SK-N-MC (cell line): Measurements from ENCODE around the gene ANXA1.
A peak's percentile ranks its signal among the peaks of the same experiment; 100 is the strongest.

Experiments
- DNase-seq: peaks from one replicate; pipeline ENCODE4 v3.0.0-alpha.2; 2011; ENCODE audit warnings: low read depth, low spot score
- H3K27ac ChIP-seq: fragments of 200-600 bp; sonication (generic); 2 replicates; pipeline ENCODE4 v1.5.1; 2016; ENCODE audit warnings: mixed run types
- H3K36me3 ChIP-seq: fragments of 200-600 bp; sonication (generic); 2 replicates; pipeline ENCODE4 v1.6.1; 2017; ENCODE audit warnings: antibody characterized with exemption, low read length, mixed read lengths; ENCODE audit not compliant: insufficient read depth
- H3K4me3 ChIP-seq: fragments of 200-600 bp; sonication (generic); 2 replicates; pipeline ENCODE4 v1.5.1; 2016
- H3K9ac ChIP-seq: fragments of 200-600 bp; sonication (generic); 2 replicates; pipeline ENCODE4 v1.8.0; 2017; ENCODE audit warnings: mixed run types, mixed read lengths; ENCODE audit not compliant: insufficient read length
- H3K9me3 ChIP-seq: fragments of 200-600 bp; sonication (generic); 2 replicates; pipeline ENCODE4 v1.6.1; 2017; ENCODE audit warnings: low read depth, mild to moderate bottlenecking, antibody characterized with exemption, low read length, moderate library complexity, mixed read lengths
- EZH2 ChIP-seq: fragments of 200-600 bp; sonication (generic); IDR thresholded peaks from one replicate; pipeline ENCODE4 v1.6.1; 2017; ENCODE audit warnings: antibody characterized with exemption
- FOXP2 ChIP-seq: optimal IDR thresholded peaks from 2 replicates; pipeline ENCODE3; 2011; ENCODE audit warnings: mild to moderate bottlenecking, moderate library complexity; ENCODE audit not compliant: insufficient read depth; ENCODE audit errors: extremely low read length, control extremely low read depth
- POLR2AphosphoS5 ChIP-seq: IDR thresholded peaks from 2 replicates; pipeline ENCODE4 v1.6.1; 2012; ENCODE audit warnings: mild to moderate bottlenecking, low read depth, low read length, borderline replicate concordance

The ANXA1 gene

DNA sequence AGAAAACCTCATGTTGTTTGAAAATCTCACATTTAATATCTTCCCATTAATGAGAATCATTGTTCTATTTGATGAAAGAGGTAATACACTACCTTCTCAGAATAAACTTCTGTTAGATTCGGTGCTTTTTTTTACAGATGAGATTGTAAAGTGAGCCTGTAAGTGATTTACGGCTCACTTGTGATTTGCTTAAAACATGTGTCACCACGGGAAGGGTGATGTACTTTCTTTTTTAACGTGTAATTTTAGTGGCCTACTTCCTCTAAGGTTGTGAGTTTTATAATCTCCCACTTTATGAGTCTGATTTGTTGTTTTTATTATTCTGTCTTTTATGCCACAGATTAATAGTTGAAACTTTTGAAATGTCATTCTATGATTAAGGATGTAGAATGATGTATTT lies 15.9 kb downstream of the ANXA1 start:
- Histone ChIP-seq H3K4me3 (no peak overlapping the region), H3K9me3 (no peaks in the 10 kb centered on the region), H3K27ac (0 out of 2 replicates have a peak overlapping the region, but pooled peaks have one; percentile 3), H3K9ac (no peak overlapping the region), H3K36me3 (peaks cover 78% of the 10 kb centered on the region)
- TF ChIP-seq POLR2AphosphoS5: no peak
- TF ChIP-seq FOXP2: no peak
- TF ChIP-seq EZH2: no peak
- DNase-seq: no peak

- H3K9me3 ChIP-seq: no peaks in the 10 kb centered on the region
- no peak overlapping the region for H3K9ac ChIP-seq
- H3K36me3 ChIP-seq: peaks cover 70% of the 10 kb centered on the region
- H3K4me3 ChIP-seq: no peak overlapping the region
- H3K27ac ChIP-seq: 0 out of 2 replicates have a peak overlapping the region, but pooled peaks have one; percentile 6
- TF ChIP-seq EZH2 (no peak), FOXP2 (no peak), POLR2AphosphoS5 (no peak)
- no peak for DNase-seq
Observed at GRCh38 chr9:73168298-73168934, 16.8 kb downstream of the ANXA1 start.

DNA sequence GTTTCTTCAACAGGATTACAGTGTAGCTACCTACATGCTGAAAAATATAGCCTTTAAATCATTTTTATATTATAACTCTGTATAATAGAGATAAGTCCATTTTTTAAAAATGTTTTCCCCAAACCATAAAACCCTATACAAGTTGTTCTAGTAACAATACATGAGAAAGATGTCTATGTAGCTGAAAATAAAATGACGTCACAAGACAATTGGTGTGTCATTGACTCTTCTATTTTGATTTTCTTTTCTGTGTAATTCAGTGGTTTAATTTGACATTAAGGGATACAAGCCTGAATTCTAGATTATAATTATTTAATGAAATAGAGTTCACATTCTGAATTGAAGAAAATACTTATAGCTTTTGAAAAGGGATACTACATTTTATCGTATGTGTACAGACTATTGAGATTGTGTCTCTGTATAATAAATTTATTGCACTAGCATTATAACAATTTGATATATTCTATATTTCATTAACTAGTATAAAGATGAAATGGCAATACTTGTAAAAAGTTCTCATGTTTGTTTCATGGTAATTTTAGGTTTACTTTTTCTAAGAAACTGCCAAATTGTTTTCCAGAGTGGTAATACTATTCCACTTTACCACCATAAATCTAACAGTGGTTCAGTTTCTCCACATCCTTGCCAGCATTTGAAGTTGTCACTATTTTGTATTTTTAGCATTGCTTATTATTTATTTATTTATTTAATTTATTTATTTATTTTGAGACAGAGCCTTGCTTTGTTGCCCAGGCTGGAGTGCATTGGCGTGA lies 18.7 kb downstream of the ANXA1 start:
- H3K36me3 ChIP-seq: peaks cover 51% of the 10 kb centered on the region
- no peak overlapping the region for H3K9ac ChIP-seq
- TF ChIP-seq FOXP2 (no peak), POLR2AphosphoS5 (no peak), EZH2 (no peak)
- H3K4me3 ChIP-seq: no peak overlapping the region
- H3K27ac ChIP-seq: no peak overlapping the region
- H3K9me3 ChIP-seq: no peaks in the 10 kb centered on the region
- no peak for DNase-seq

- TF ChIP-seq FOXP2 (no peak), POLR2AphosphoS5 (no peak), EZH2 (no peak)
- no peak for DNase-seq
- Histone ChIP-seq H3K4me3 (no peak overlapping the region), H3K27ac (no peak overlapping the region), H3K9ac (no peak overlapping the region), H3K36me3 (peaks cover 26% of the 10 kb centered on the region), H3K9me3 (no peaks in the 10 kb centered on the region)
Observed at GRCh38 chr9:73172901-73173215, 21.2 kb downstream of the ANXA1 start.

DNA sequence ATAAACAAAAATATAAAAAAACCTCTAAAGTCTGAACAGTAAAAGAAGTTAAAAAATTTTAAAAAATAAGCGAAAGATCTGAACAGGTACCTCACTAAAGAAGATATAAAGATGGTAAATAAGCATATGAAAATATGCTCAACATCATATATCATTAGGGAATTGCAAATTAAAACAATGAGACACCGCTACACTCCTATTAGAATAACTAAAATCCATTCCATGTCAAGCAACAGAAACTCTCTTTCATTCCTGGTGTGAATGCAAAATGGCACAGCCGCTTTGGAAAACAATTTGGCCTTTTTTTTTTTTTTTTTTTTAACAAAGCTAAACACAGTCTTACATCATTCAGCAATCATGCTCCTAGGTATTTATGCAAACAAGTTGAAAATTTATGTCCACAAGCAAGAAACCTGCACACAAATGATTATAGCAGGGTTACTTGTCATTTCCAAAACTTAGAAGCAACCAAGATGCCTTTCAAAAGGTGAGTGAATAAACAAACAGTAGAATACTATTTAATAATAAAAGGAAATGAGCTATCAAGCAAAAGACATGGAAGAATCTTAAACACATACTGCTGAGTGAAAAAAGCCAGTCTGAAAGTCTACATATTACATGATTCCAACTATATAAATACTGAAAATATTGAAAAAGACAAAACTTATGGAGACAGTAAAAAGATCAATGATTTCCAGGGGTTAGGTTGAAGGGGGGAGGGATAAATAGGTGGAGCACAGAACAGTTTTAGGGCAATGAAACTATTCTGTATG lies 22.1 kb downstream of the ANXA1 start:
- Histone ChIP-seq H3K27ac (peak overlapping the region; percentile 26), H3K9me3 (no peaks in the 10 kb centered on the region), H3K36me3 (peaks cover 18% of the 10 kb centered on the region), H3K4me3 (no peak overlapping the region), H3K9ac (no peak overlapping the region)
- no peak for DNase-seq
- TF ChIP-seq EZH2: no peak
- no peak for TF ChIP-seq POLR2AphosphoS5
- TF ChIP-seq FOXP2: no peak

- Histone ChIP-seq H3K9ac (no peak overlapping the region), H3K9me3 (no peaks in the 10 kb centered on the region), H3K36me3 (peaks cover 12% of the 10 kb centered on the region), H3K27ac (no peak overlapping the region), H3K4me3 (no peak overlapping the region)
- no peak for DNase-seq
- no peak for TF ChIP-seq POLR2AphosphoS5
- TF ChIP-seq FOXP2: no peak
- TF ChIP-seq EZH2: no peak
Observed at GRCh38 chr9:73174330-73174980, 22.8 kb downstream of the ANXA1 start.

DNA sequence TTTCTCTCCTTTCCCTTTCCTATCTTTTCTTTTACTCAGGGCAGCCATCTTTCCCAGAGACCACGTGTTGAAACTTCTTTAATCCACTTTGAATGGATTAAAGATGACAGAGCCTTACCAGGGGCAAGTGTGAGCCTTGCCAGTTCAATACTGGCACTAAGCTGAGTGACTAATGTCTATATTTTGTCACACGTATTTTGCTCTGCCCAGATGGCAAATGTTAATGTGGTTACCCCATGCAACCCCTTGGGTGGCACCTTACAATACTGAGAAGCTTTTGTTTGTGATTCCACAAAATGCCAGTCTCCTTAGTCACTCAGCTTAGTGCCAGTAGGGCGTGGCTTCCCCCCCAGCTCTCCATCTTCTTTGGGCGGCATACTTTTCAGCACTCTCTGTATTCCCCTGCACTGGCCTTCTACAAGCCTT lies 24.8 kb downstream of the ANXA1 start:
- H3K36me3 ChIP-seq: no peaks in the 10 kb centered on the region; the same call in 1 of the 2 replicates
- H3K9ac ChIP-seq: no peak overlapping the region
- no peak overlapping the region for H3K27ac ChIP-seq
- H3K4me3 ChIP-seq: no peak overlapping the region
- DNase-seq: no peak
- TF ChIP-seq POLR2AphosphoS5: no peak
- no peak for TF ChIP-seq EZH2
- TF ChIP-seq FOXP2: no peak
- no peaks in the 10 kb centered on the region for H3K9me3 ChIP-seq

DNA sequence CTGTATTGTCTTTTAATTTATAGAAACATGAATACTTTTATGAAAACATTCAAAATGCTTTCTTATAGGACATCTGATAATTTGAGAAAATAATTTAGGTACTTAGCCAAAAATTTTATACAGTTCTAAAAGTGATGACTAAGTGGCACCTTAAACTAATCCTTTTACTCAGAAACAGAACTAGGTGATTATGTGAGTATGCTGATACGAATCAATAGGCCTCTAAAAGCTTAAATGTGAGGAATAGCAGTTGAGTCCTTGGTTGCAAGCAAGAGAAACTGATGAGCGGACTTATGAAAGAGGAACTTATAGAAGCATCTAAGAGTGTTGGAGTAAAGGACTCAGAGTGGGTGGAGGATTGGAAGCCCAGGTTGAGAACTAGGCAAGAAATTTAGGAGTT lies 26.4 kb downstream of the ANXA1 start:
- H3K4me3 ChIP-seq: no peak overlapping the region
- TF ChIP-seq FOXP2 (no peak), POLR2AphosphoS5 (no peak), EZH2 (no peak)
- no peaks in the 10 kb centered on the region for H3K9me3 ChIP-seq
- no peak overlapping the region for H3K27ac ChIP-seq
- H3K9ac ChIP-seq: no peak overlapping the region
- no peak for DNase-seq
- H3K36me3 ChIP-seq: no peaks in the 10 kb centered on the region
